CD14-positive monocyte (primary cell): ENCODE measurements around the gene KPRP. TPM values are rescaled to one million over a fixed set of nuclear protein-coding genes. Genes with fewer than 3 reads are reported as not detected.

ENCODE experiments used
- DNase-seq, 3 donors: peaks; one replicate each; pipeline ENCODE4 v3.0.0-alpha.2; 2011 to 2022
- H2AFZ ChIP-seq: 2 replicates; pipeline ENCODE4 v1.6.0; 2012; ENCODE audit warnings: mild to moderate bottlenecking, low read depth, low read length, inconsistent platforms; ENCODE audit not compliant: insufficient read depth, poor library complexity, severe bottlenecking
- H3K27ac ChIP-seq, 2 donors: 1 replicate in 1 of 2; 2 replicates in 1 of 2; pipeline ENCODE4 v1.5.1; 2012 to 2013; ENCODE audit warnings: low read length in 2 of 2, control low read depth in 1 of 2, inconsistent platforms in 1 of 2, low read depth in 1 of 2, mild to moderate bottlenecking in 1 of 2
- H3K27me3 ChIP-seq, 2 donors: one replicate each; pipeline versions ENCODE4 v1.6.0 to v1.6.1; 2011 to 2013; ENCODE audit warnings: low read length in 2 of 2; ENCODE audit not compliant: control insufficient read depth in 2 of 2, insufficient read depth in 2 of 2
- H3K36me3 ChIP-seq, 2 donors: replicated peaks in 1 of 2; 1 replicate in 1 of 2; 2 replicates in 1 of 2; pipeline versions ENCODE4 v1.5.1 to v1.6.1; 2012 to 2013; ENCODE audit warnings: low read length in 2 of 2, control low read depth in 1 of 2, inconsistent platforms in 1 of 2, mild to moderate bottlenecking in 1 of 2; ENCODE audit not compliant: insufficient read depth in 2 of 2, control insufficient read depth in 1 of 2
- H3K4me1 ChIP-seq, 2 donors: 1 replicate in 1 of 2; 2 replicates in 1 of 2; pipeline versions ENCODE4 v1.5.1 to v1.6.1; 2012 to 2013; ENCODE audit warnings: low read length in 2 of 2, control low read depth in 1 of 2, inconsistent platforms in 1 of 2, mild to moderate bottlenecking in 1 of 2, moderate library complexity in 1 of 2; ENCODE audit not compliant: insufficient read depth in 2 of 2, control insufficient read depth in 1 of 2
- H3K4me2 ChIP-seq: replicated peaks from 2 replicates; pipeline ENCODE3; 2012; ENCODE audit warnings: low read length, moderate library complexity, mild to moderate bottlenecking; ENCODE audit not compliant: poor library complexity, severe bottlenecking; ENCODE audit errors: extremely low read depth
- H3K4me3 ChIP-seq, 3 experiments: fragments of 200-600 bp in 1 of 3; sonication (generic) in 1 of 3; replicated peaks in 1 of 3; 1 replicate in 2 of 3; 2 replicates in 1 of 3; pipeline ENCODE4 v1.5.1; 2011 to 2013; ENCODE audit warnings: low read length in 3 of 3, mild to moderate bottlenecking in 3 of 3, control low read depth in 2 of 3, low read depth in 2 of 3, inconsistent platforms in 1 of 3, moderate library complexity in 1 of 3
- H3K79me2 ChIP-seq: 2 replicates; pipeline ENCODE4 v1.6.0; 2012; ENCODE audit warnings: mild to moderate bottlenecking, control low read depth, inconsistent platforms, low read length, moderate library complexity; ENCODE audit not compliant: insufficient read depth
- H3K9ac ChIP-seq: 2 replicates; pipeline ENCODE4 v1.6.0; 2017; ENCODE audit warnings: low read length, mild to moderate bottlenecking; ENCODE audit not compliant: insufficient read depth, poor library complexity, severe bottlenecking
- H3K9me3 ChIP-seq, 2 donors: replicated peaks in 1 of 2; 1 replicate in 1 of 2; 2 replicates in 1 of 2; pipeline versions ENCODE4 v1.5.1 to v1.6.1; 2012 to 2013; ENCODE audit warnings: low read length in 2 of 2, control low read depth in 1 of 2; ENCODE audit not compliant: control insufficient read depth in 1 of 2, insufficient read depth in 1 of 2
- H4K20me1 ChIP-seq: 2 replicates; pipeline ENCODE4 v1.6.0; 2012; ENCODE audit warnings: mild to moderate bottlenecking, low read length, control low read depth, moderate library complexity; ENCODE audit not compliant: insufficient read depth
- H3K27ac Mint-ChIP-seq, 7 donors: one replicate each; pipeline ENCODE4 v1.8.0; 2020; ENCODE audit warnings: mild to moderate bottlenecking in 7 of 7, mixed read lengths in 7 of 7, moderate library complexity in 6 of 7, inconsistent platforms in 2 of 7
- H3K27me3 Mint-ChIP-seq, 3 donors: one replicate each; pipeline ENCODE4 v1.8.0; 2021 to 2022; ENCODE audit warnings: low read depth in 3 of 3, mild to moderate bottlenecking in 3 of 3, mixed read lengths in 3 of 3, moderate library complexity in 3 of 3, inconsistent platforms in 1 of 3
- H3K36me3 Mint-ChIP-seq, 2 donors: one replicate each; pipeline ENCODE4 v1.8.0; 2020; ENCODE audit warnings: mixed read lengths in 2 of 2, inconsistent platforms in 1 of 2, mild to moderate bottlenecking in 1 of 2
- H3K4me1 Mint-ChIP-seq: one replicate; pipeline ENCODE4 v1.8.0; 2020; ENCODE audit warnings: mild to moderate bottlenecking, mixed read lengths
- H3K4me3 Mint-ChIP-seq, 2 donors: one replicate each; pipeline ENCODE4 v1.8.0; 2020; ENCODE audit warnings: mild to moderate bottlenecking in 2 of 2, mixed read lengths in 2 of 2, moderate library complexity in 1 of 2
- H3K9me3 Mint-ChIP-seq, 7 donors: one replicate each; pipeline ENCODE4 v1.8.0; 2020 to 2022; ENCODE audit warnings: mixed read lengths in 7 of 7, mild to moderate bottlenecking in 6 of 7, moderate library complexity in 6 of 7, inconsistent platforms in 2 of 7
- WGBS: methylation state at CpG from one replicate; pipeline ENCODE4 v1.1.5; 2013; ENCODE audit warnings: missing lambda C conversion rate; ENCODE audit not compliant: insufficient coverage; 5-methylcytosine and 5-hydroxymethylcytosine counted together
- intact Hi-C, 2 donors: fragments of 100-400 bp; cut with micrococcal nuclease; formaldehyde crosslinking; loops; one replicate each; pipeline versions ENCODE4 v1.15.0 to v1.15.1; 2023
- polyA plus RNA-seq, 3 donors: library from polyadenylated mRNA; depleted of rRNA in 1 of 3; unstranded in 2 of 3; stranded (reverse) in 1 of 3; fragments of 300-500 nt in 2 of 3; fragments of >200 nt in 1 of 3; fragmentation: Illumina TruSeq in 2 of 3; gene quantifications; 1 replicate in 2 of 3; 2 replicates in 1 of 3; pipeline ENCODE4 v1.2.3, GENCODE V29; 2012 to 2021
- TF ChIP-seq, protein P1 (sequence below): fragments of 200-600 bp; IDR thresholded peaks from one replicate; pipeline ENCODE4 v1.8.0; 2022; ENCODE audit warnings: antibody characterized with exemption, mild to moderate bottlenecking

Gene KPRP
- polyA plus RNA-seq, 3 donors = not detected

DNA sequence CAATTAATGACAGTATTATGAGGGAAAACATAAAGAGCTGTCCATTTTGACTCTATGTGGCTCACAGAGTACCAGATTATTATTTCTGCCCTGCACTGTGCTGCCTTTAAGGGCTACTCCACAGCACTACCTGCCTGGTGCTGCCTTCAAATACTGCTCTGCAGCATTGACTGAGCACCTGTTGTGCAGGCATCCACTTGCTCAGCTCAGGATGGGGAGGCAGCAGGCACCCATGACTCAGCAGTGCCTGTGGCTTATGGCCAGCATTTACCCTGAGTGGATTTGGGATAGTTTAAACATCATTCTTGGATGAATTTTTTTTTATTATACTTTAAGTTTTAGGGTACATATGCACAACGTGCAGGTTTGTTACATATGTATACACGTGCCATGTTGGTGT, 953 bp upstream of the KPRP start:
- no peaks in the 10 kb centered on the region for H3K9me3 ChIP-seq
- Mint-ChIP-seq H3K27ac (no peak overlapping the region), H3K9me3 (peaks cover 0 to 2% (median 0%) of the 10 kb centered on the region in 7 donors), H3K4me1 (no peaks in the 10 kb centered on the region), H3K36me3 (no peaks in the 10 kb centered on the region), H3K4me3 (no peak overlapping the region), H3K27me3 (peaks cover 3 to 17% (median 11%) of the 10 kb centered on the region in 3 donors)
- no peak overlapping the region for H2AFZ ChIP-seq
- peaks cover 5 to 6% of the 10 kb centered on the region in 2 donors for H3K27me3 ChIP-seq
- intact Hi-C loops = no loop called here
- no peak overlapping the region for H3K27ac ChIP-seq
- no peak overlapping the region for H3K9ac ChIP-seq
- H3K36me3 ChIP-seq = no peaks in the 10 kb centered on the region
- DNase-seq = no peak
- no peak overlapping the region for H3K4me2 ChIP-seq
- no peaks in the 10 kb centered on the region for H3K79me2 ChIP-seq
- TF ChIP-seq, protein P1, sequence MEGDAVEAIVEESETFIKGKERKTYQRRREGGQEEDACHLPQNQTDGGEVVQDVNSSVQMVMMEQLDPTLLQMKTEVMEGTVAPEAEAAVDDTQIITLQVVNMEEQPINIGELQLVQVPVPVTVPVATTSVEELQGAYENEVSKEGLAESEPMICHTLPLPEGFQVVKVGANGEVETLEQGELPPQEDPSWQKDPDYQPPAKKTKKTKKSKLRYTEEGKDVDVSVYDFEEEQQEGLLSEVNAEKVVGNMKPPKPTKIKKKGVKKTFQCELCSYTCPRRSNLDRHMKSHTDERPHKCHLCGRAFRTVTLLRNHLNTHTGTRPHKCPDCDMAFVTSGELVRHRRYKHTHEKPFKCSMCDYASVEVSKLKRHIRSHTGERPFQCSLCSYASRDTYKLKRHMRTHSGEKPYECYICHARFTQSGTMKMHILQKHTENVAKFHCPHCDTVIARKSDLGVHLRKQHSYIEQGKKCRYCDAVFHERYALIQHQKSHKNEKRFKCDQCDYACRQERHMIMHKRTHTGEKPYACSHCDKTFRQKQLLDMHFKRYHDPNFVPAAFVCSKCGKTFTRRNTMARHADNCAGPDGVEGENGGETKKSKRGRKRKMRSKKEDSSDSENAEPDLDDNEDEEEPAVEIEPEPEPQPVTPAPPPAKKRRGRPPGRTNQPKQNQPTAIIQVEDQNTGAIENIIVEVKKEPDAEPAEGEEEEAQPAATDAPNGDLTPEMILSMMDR = no peak
- H4K20me1 ChIP-seq = no peaks in the 10 kb centered on the region
- H3K4me3 ChIP-seq = no peak overlapping the region
- WGBS = no CpG with 5 or more reads among the region's 2 CpGs
- no peaks in the 10 kb centered on the region for H3K4me1 ChIP-seq

DNA sequence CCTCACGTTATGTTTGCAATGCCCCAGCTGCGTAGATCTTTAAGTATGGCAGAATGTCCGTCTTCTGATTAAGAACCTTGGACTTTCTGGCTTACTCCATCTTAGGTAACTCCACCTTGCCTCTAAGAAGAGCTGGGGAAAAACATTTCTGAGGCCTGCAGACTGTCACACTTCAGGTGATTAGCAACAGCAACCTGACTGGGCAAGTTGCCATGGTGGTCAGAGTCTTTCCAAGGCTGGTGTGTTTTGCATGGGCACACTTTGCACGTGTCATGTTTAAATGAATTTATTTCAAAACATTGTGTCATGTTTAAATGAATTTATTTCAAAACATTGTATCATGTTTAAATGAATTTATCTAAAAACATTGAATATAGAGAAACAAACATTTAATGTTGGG, 811 bp downstream of the KPRP start:
- Mint-ChIP-seq H3K27ac (no peak overlapping the region), H3K4me1 (no peaks in the 10 kb centered on the region), H3K36me3 (no peaks in the 10 kb centered on the region), H3K4me3 (no peak overlapping the region), H3K9me3 (peaks cover 0 to 2% (median 0%) of the 10 kb centered on the region in 7 donors), H3K27me3 (peaks cover 0 to 13% (median 5%) of the 10 kb centered on the region in 3 donors)
- H3K27me3 ChIP-seq = no peaks in the 10 kb centered on the region
- WGBS = 92% methylated on average over 3 of the region's 4 CpGs
- no peak overlapping the region for H3K4me2 ChIP-seq
- intact Hi-C loops = no loop called here
- TF ChIP-seq, protein P1 = no peak
- H3K9ac ChIP-seq = no peak overlapping the region
- no peaks in the 10 kb centered on the region for H4K20me1 ChIP-seq
- no peaks in the 10 kb centered on the region for H3K9me3 ChIP-seq
- H3K27ac ChIP-seq = no peak overlapping the region
- H3K4me3 ChIP-seq = no peak overlapping the region
- H3K79me2 ChIP-seq = no peaks in the 10 kb centered on the region
- no peak overlapping the region for H2AFZ ChIP-seq
- DNase-seq = no peak
- H3K4me1 ChIP-seq = no peaks in the 10 kb centered on the region
- no peaks in the 10 kb centered on the region for H3K36me3 ChIP-seq
